NOMO-1 treated with dmso at 0.1 percent for 144 hours (cell line): ENCODE results near the gene KIF16B.

ENCODE experiments used
- DNase-seq: peaks from one replicate; lab custom pipeline; 2025; ENCODE audit not compliant: unreplicated experiment; lab: John Stamatoyannopoulos, UW

Gene KIF16B

DNA sequence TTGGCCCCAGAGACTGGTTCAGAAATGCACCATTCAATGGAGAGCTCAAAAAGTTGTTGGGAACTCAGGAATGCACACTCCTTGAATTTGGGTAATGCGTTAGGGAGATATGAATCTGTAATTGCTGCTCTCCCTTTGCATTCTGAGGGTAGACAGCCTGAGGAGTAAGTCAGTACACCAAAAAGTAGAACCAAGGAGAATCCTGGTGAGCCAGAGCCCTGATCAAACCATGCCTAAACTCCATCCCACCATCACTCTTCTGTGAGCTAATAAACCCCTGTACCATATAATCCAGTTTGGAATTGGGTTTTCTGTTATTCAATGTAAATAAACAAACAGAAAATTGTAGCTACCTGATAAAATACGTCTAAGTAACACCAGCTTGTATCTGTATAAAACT is 90.2 kb downstream of the KIF16B start:
- no peak for DNase-seq

DNA sequence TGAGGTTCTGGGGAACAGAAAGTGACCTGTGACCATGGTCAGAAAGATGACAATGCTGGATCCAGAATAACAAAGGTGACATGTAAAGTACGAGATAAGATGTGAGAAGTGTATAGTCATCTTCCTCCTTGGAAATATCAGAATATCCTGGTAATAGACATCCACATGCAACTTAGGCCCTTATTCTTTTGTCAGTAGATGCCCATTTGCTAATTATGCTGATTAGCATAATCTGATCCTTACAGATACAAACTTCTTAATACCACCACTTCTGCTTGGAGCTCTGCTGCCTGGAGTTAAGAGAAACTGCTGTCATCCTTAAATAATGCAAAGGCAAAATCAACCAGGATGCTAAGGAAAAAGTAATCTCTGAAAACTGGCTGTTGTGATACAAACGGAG is 91.3 kb downstream of the KIF16B start:
- no peak for DNase-seq

DNA sequence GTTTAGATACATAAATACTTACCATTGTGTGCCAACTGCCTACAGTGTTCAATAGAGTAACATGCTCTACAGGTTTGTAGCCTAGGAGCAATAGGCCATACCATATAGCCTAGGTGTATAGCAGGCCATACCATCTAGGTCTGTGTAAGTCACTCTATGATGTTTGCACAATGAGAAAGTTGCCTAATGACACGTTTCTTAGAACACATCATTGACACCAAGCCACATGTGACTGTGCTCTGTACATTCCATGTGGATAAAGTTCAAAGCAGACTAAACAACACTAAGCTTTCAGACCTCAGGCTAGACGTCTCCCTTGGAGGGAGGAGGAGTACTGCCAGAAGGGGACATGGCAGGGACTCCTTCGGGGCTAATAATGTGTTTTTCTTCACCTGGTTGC is 93.6 kb downstream of the KIF16B start:
- DNase-seq, result no peak

DNA sequence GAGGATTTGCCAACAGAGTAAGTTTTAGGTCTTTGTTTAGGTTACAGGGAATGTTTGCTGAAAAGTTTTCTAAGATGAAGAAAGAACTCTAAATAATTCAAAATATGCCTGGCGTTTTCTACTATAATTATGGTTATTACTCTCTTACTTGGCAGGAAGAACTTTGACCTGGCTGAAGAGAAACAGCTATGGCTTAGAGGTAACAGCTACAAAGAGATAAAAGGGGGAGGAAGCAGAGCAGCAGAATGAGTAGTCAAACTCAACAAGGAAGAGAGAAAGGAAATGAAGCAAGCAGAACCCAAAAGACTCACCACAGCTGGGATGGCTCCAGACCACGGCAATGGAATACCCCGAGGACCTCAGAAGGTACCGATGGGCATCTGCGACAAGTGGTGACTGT is 95.6 kb downstream of the KIF16B start:
- DNase-seq, result no peak

DNA sequence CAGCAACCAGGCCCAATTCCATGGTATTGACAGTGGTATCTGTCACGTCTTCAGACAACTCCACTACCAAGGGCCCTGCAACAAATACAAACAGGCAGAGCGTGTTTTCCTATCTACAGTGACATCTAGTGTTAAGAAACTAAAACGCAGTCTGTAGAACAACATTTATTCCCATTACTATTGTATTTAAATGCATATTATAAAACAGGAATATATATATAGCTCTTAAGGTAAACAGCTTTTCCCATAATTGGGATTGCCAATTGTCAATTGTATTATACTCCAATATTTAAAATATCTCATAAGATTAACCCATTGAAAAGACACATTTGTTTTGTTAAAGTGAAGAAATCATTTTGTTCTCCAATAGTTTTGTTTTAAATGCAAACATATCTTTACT is 97.2 kb downstream of the KIF16B start:
- DNase-seq, result peak; percentile 11

DNA sequence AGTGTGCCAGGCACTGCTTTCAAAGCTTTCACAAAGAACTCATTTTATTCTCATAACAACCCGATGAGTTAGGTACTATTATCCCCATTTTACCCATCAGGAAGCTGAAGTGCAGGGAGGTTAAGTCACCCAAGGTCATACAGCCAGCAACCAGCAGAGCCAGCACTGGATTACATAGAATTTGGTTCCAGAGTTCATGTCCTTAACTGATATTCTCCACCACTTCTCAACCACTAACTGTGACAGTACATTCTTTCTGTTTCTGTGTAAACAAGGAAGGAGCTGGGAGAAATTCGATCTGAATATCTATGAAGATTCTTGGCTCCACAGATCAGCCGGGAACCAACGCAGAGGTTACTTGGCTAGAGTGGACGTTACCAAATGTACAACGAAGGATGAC is 98.0 kb downstream of the KIF16B start:
- no peak for DNase-seq

DNA sequence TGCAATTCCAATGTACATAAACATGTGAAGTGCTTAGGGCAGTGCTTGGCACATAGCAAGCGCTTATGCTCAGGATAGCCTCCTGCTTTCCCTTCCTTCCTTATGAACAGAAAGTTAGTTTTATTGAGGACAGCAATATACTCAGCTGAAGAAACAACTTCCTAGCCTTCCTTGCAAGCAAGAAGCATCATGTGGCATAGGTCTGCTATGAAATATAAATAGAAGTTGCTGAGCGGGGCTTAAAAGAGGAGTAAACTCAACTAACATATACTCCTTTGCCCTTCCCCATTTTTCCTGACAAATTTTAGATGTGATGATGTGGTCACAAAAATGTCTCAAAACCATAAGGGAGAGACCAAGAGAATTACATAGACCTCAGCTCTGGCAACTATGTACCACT is 98.9 kb downstream of the KIF16B start:
- DNase-seq, result no peak

DNA sequence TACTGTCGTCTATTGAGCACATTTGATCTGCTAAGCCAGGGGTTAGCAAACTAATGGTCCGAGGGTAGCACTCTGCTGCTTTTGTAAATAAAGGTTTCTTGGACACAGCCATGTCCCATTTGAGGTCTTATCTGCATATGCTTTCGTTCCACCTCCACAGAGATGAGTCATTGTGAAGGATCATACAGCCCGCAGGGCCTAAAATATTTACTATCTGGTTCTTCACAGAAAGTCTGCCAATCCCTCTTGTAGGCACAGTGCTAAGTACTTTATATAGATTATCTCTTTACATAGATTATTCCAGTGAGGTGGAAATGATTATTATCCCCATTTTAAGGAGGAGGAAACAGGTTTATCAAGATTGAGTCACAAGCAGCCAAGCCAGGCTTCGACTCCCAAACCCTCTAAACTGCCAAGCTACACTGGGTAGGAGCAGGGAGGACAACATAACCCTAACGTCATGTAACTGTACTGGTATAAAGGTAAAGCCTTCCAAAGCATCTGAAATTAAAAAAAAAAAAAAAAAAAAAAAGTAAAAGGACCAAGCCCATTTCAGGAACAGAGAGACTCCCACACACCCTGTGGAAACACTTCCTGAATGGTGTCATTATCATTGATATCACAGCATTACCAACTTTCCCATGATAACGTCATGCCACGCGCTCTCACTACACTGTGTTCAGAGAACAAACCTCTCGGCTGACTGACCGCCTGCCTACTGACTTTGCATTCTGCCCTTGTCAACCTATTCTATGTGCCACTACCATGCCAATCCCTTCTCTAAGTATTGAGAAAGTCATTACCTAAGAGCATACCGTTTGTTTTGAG is 101.0 kb downstream of the KIF16B start:
- DNase-seq, result no peak

DNA sequence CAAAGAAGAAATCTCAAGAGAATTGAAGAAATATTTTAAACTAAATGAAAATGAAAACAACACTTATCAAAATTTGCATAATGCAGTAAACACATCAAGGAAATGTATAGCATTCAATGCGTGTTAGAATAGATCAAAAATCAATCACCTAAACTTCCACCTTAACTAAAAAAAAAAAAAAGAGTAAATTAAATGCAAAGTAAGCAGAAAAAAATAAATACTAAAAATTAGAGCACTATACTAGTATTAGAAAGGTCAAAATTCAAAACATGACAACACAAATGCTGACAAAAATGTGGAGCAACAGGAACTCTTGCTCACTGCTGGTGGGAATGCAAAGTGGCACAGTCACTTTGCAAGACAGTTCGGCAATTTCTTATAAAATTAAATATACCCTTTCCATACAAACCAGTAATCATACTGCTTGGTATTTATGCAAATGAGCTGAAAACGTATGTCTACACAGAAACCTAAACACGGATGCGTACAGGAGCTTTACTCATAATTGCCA is 103.8 kb downstream of the KIF16B start:
- no peak for DNase-seq

DNA sequence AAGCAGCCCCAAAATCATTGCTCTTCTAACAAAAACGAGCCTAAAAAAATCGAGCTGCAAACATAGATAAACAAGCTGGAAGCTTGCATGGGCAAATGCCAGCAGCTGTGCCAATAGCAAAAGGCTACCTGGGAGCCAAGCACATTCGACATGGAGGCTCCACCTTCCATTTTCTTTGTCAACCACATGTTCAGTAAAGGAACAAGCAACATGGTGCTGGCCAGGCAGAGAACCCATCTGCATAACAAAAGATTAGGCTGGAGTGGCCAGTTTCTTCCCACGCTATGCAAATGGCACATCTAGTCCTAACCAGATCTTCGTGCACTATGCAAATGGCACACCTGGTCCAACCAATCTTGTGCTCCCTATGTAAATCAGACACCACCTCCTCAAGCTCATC is 110.5 kb downstream of the KIF16B start:
- no peak for DNase-seq

DNA sequence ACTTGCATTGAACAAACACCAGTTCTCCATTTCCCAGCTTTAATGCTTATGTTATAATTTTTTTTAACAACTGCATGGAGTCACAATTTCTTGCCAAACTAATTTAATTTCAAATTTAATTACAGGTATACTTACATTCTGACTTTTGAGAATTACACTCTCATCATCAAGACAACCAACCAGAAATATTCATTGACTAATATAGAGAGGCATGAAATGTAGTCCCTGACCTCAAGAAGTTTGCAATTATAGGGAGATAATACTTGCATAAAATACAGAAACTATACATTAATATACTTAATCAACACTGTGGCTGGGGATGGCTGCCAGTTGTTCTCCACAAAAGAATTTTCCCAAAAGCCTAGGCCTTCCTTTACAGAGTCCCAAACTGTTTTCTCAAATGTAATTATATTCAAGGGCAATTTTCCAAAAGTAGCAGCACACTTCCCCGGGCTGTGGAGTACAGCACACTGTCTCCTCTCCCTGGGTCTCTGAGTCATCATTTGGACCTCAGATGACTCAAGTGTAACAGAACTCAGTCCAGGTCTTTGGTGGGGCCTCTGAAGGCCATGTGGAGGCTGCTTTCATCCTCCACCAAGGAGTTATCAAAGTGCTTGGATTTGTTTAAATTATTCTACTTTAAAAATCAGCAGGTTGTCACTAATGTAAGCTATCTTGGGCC is 114.1 kb downstream of the KIF16B start:
- no peak for DNase-seq

DNA sequence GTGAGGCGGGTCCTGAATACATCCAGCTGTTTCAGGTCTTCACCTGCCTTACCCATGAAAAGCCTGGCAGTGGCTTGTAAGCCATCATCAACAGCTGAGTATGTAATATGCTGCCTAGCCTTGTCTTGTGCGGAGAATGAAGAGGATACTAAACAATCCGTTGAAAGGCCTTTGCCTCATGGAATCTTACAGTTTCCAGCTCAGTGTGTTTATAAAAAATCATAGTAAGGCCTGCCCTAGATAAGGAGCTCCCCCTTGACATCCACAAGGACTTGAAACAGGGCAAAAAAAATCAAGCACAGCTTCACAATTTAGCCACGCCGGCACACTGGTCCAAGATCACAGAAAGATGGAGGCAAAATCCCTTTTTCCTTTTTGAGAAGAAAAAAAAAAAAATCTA is 115.7 kb downstream of the KIF16B start:
- DNase-seq, result no peak

DNA sequence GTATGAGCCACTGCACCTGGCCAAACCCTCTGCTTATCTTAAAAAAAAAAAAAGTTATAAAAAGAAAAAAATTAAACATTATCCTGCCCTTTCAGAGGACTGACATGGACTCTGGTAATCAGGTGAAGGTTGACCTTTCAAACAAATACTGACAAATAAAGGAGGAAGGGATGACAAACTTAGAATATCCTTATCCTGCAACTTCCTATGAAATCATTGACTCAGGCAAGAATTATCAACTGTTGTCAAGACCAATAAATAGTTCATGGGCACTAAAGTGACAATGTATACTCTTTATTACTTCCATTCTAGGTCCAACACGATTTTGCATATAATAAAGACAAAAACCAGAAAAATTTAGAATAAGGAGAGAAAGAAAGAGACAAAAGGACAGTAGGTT is 117.9 kb downstream of the KIF16B start:
- no peak for DNase-seq

DNA sequence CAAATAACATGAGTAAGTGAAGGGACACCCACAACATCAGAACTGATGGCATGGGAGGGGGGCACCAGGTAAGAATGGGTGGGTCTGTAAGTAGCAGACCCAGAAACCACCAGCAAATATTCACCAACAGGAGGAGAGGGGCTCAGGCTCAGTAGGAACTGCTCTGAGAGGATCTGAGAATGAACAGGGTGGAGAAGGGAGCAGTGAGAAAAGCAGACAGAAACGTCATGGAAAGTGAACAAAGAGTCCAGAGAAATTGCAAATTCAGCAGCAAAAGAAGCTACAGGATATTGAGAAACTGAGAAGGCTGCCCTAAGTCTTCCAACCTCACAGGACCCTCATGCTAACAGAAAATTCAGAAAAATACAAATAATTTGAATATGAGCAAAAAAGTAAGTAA is 121.3 kb downstream of the KIF16B start:
- DNase-seq, result no peak

DNA sequence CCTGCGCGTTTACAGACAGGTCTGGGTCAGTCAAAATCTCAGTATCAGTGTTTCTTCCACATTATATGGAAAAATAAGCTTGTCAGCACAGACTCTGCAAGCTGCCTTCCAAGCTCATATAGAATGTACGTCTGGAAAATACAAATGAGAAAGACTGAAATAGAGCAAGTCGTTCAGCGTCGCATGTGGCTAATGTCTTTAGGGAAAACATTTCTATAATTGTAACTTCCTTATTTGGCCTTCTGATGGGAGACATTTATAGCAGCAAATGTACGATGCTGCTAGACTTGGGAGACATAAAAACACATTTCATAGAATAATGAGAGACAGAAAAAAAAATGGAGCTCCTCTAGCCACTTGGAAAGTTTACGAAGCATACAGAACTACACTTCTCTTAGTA is 122.2 kb downstream of the KIF16B start:
- no peak for DNase-seq

DNA sequence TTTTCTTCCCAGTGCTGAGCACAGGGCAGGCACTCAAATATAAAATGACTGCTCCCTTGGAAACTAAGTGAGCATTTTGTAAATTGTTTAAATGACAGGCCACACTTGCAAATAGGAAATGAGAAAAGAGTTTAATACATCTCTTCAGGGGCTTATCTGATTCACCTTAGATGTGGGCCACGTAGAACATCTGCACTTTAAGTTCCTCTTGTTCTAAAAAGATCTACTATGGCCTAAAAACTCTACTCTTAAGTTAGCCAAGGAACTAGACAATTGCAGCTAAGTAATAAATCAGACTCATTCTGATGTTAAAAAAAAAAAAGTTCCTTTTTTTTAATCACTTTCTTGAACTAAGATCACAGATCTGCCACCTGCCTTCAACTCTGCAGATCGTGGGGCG is 126.3 kb downstream of the KIF16B start:
- peak; percentile 20 for DNase-seq

DNA sequence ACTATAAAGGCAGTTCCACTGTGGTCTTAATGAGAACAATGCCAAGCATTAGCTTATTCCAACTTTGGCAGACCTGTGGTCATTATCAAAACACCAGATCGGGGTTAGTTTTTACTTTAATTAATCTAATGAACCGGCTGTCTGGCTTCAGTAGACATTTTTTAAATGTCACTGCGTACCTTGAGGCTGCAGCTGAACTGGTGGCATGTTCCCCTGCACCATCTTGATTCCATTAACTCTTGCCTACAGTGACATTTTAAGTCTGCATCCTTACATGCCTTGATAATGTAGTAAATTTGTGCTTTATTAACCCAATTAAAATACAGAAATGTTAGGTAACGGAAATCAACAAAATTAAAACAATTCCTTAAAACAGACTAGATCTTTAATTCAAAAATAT is 127.0 kb downstream of the KIF16B start:
- DNase-seq, result no peak

DNA sequence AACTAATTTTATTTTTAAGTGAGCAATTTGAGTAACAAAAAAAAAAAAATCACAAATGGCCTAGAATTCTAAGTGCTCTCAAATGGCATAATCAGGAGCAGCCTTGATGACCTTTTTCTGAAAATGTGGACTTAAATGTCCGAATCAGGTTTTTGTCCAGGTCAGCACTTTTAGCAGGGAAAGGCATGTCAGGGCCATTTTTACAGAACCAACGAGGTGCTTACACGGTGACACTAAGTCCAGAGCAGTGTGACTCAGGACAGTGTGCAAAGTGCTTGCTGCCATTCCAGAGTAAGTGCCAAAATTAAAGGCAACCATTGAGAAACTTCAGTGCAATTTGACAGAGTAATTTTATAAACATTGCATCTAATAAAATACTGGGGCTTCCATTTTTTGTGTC is 127.8 kb downstream of the KIF16B start:
- no peak for DNase-seq

DNA sequence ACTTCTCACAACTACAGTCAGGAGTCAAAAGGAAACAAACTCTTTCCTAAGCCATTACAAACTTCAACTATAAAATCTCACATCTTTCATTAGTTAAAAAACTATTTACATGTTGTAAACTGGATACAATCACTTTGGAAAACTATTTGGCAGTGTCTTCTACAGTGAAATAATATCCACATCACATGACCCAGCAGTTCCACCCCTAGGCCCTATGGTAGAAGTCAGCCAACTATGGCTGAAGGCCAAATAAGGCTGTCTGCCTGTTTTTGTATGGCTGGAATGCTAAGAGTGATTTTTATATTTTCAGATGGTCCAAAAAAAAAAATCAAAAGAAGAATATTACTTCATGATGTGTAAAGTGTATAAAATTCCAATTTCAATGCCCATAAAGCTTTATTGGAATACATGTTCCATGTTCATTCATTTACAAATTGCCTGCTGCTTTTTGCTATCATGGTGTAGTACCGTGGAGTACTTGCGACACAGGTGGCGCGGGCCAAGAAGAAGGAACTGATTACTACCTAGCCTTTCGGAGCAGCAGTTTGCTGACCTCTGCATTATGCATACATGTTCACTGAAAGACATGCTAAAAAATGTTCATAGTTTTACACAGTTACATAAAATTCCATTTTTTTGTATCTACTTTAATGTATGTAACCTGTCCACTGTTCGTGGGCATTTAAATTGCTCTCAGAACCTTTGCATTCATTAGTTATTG is 129.0 kb downstream of the KIF16B start:
- DNase-seq, result no peak

DNA sequence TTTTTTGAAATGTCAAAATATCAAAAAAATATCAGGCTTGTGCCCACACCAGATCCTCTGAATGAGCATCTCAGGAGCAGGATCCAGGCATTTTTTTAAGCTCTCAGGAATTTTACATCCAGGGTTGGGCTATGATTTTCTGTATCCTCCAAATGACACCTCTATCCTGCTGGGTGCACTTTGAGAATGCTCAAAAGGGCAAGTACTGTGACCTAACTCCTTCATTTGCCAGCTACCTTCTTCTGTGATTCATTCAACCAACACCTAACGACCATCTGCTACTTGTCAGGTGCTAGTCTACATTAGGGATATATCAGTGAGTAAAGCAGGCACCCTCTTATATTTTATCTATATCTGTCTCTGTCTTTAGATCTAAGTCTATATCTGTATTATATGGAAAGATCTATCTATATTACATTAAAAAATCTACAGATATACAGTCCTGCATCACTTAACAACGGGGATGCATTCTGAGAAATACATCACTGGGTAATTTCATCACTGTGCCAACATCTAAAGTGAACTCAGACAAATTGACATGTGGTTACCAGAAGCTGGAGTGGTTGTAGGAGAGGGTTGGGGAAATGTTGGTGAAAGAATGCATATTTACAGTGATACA is 131.6 kb downstream of the KIF16B start:
- DNase-seq, result no peak

DNA sequence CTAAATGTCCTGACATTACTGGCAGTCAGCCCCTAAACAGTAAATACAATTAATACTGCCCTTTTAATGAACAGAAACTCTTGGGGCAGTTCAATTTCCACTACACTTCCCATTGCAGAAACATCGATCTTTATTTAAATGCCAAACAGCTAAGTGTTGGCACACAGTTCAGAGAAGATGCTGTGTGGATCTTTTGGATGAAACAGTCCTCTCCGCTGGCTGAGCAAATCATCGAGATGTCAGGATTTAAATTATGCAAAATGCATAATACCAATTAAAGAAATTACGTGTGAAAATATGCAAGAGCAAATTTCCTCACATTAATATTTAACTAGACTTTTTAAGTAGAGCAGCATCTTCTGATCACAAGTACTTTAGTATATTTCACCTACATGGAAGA is 132.6 kb downstream of the KIF16B start:
- DNase-seq, result no peak
